OCI-M1 (cell line): Measurements from ENCODE around the gene CACNA1C.

Experiments used
- DNase-seq: peaks from one replicate; lab custom pipeline; 2025; lab: John Stamatoyannopoulos, UW

The CACNA1C gene

GRCh38 chr12:2520722-2521246 is 468.0 kb downstream of the CACNA1C start:
- no peak for DNase-seq

- no peak for DNase-seq
Observed at GRCh38 chr12:2523317-2523716, 470.5 kb downstream of the CACNA1C start.

- no peak for DNase-seq
Observed at GRCh38 chr12:2523844-2524243, 471.1 kb downstream of the CACNA1C start.

GRCh38 chr12:2526371-2526770 is 473.6 kb downstream of the CACNA1C start:
- no peak for DNase-seq

- no peak for DNase-seq
Observed at GRCh38 chr12:2528001-2528400, 475.2 kb downstream of the CACNA1C start.

GRCh38 chr12:2529807-2530206 is 477.0 kb downstream of the CACNA1C start:
- DNase-seq: no peak

- no peak for DNase-seq
Observed at GRCh38 chr12:2531371-2531770, 478.6 kb downstream of the CACNA1C start.

GRCh38 chr12:2533036-2533435 is 480.2 kb downstream of the CACNA1C start:
- no peak for DNase-seq

GRCh38 chr12:2535583-2536204 is 482.9 kb downstream of the CACNA1C start:
- no peak for DNase-seq

- DNase-seq: no peak
Observed at GRCh38 chr12:2536724-2537123, 483.9 kb downstream of the CACNA1C start.

- DNase-seq: no peak
Observed at GRCh38 chr12:2537868-2538541, 485.2 kb downstream of the CACNA1C start.

GRCh38 chr12:2539938-2540337 is 487.2 kb downstream of the CACNA1C start:
- no peak for DNase-seq

GRCh38 chr12:2540535-2540941 is 487.8 kb downstream of the CACNA1C start:
- DNase-seq: no peak

- no peak for DNase-seq
Observed at GRCh38 chr12:2541631-2542204, 488.9 kb downstream of the CACNA1C start.

- DNase-seq: no peak
Observed at GRCh38 chr12:2543801-2544200, 491.0 kb downstream of the CACNA1C start.

GRCh38 chr12:2544230-2544629 is 491.4 kb downstream of the CACNA1C start:
- DNase-seq: no peak

GRCh38 chr12:2547273-2548044 is 494.7 kb downstream of the CACNA1C start:
- no peak for DNase-seq

- DNase-seq: no peak
Observed at GRCh38 chr12:2548081-2548480, 495.3 kb downstream of the CACNA1C start.

GRCh38 chr12:2550561-2551411 is 498.0 kb downstream of the CACNA1C start:
- DNase-seq: no peak

GRCh38 chr12:2551412-2551900 is 498.7 kb downstream of the CACNA1C start:
- DNase-seq: no peak

GRCh38 chr12:2552000-2552756 is 499.4 kb downstream of the CACNA1C start:
- no peak for DNase-seq
